BLaER1 (cell line): Measurements from ENCODE around the gene PHF1.

Experiments
- H3K27ac ChIP-seq: shearing (Covaris generic); formaldehyde crosslinking; 2 replicates; pipeline ENCODE4 v1.8.1; 2022
- H3K27me3 ChIP-seq: shearing (Covaris generic); formaldehyde crosslinking; 2 replicates; pipeline ENCODE4 v1.8.1; 2022
- H3K36me3 ChIP-seq: shearing (Covaris generic); formaldehyde crosslinking; 2 replicates; pipeline ENCODE4 v1.8.1; 2022
- H3K4me1 ChIP-seq: shearing (Covaris generic); formaldehyde crosslinking; 2 replicates; pipeline ENCODE4 v1.8.1; 2022
- H3K4me2 ChIP-seq: shearing (Covaris generic); formaldehyde crosslinking; 2 replicates; pipeline ENCODE4 v1.8.1; 2022
- H3K4me3 ChIP-seq: shearing (Covaris generic); formaldehyde crosslinking; 2 replicates; pipeline ENCODE4 v1.8.1; 2022
- H3K9ac ChIP-seq: shearing (Covaris generic); formaldehyde crosslinking; 2 replicates; pipeline ENCODE4 v1.8.1; 2022
- H3K9me3 ChIP-seq: shearing (Covaris generic); formaldehyde crosslinking; 2 replicates; pipeline ENCODE4 v1.8.1; 2022
- H4K20me1 ChIP-seq: shearing (Covaris generic); formaldehyde crosslinking; 2 replicates; pipeline ENCODE4 v1.8.1; 2022
- Cebpa-rat ChIP-seq: shearing (Covaris generic); IDR thresholded peaks from 2 replicates; pipeline ENCODE4 v1.8.1; 2022

The PHF1 gene

DNA sequence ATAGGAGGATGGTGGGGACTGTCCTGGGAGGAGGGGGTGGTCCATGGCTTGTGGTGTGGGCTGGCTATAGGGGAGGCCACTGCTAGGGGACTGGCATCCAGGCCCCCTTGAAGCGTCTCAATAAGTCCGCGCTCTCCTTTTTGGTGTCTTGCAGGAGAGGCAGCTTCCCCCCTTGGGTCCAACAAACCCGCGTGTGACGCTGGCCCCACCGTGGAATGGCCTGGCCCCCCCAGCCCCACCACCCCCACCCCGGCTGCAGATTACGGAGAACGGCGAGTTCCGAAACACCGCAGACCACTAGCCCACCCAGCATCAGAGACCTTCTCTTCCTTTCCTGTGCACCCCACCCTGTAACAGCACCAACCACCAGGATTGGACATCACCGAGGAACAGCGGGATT, 40.8 kb downstream of the PHF1 start:
- H3K27ac ChIP-seq: no peak overlapping the region
- H3K4me3 ChIP-seq: no peak overlapping the region
- no peaks in the 10 kb centered on the region for H3K9me3 ChIP-seq
- H3K4me2 ChIP-seq: no peak overlapping the region
- H3K4me1 ChIP-seq: peaks cover 22% of the 10 kb centered on the region
- peaks cover 61% of the 10 kb centered on the region for H3K36me3 ChIP-seq
- TF ChIP-seq Cebpa-rat: no peak
- no peak overlapping the region for H3K9ac ChIP-seq
- H3K27me3 ChIP-seq: no peaks in the 10 kb centered on the region
- H4K20me1 ChIP-seq: peaks cover 22% of the 10 kb centered on the region; the same call in 1 of the 2 replicates

DNA sequence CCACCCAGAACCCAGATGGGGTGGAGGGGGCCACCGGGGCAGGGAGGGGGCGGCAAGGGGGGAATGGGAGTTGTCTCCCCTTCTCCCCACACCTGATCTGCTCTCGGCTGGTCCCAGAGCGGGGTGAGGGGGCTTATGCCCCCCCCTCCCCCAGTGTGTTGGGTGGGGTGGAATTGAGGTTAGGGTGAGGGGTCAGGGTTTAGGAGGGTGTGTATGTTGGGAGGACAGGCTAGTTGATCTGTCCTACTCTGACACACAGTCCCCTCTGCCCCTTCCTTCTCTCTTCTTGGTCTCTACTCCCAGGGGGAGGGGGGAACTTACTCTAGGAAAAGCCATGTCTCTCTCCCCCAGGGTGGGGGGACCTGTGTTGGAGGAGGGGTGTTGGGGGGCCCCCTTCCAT, 41.7 kb downstream of the PHF1 start:
- H3K9me3 ChIP-seq: no peaks in the 10 kb centered on the region
- no peak overlapping the region for H3K9ac ChIP-seq
- H3K27me3 ChIP-seq: no peaks in the 10 kb centered on the region
- peaks cover 61% of the 10 kb centered on the region for H3K36me3 ChIP-seq
- no peak overlapping the region for H3K27ac ChIP-seq
- H3K4me1 ChIP-seq: peaks cover 22% of the 10 kb centered on the region
- no peak for TF ChIP-seq Cebpa-rat
- no peak overlapping the region for H3K4me3 ChIP-seq
- H4K20me1 ChIP-seq: peaks cover 19% of the 10 kb centered on the region; the same call in 1 of the 2 replicates
- peak overlapping the region; percentile 96 for H3K4me2 ChIP-seq

DNA sequence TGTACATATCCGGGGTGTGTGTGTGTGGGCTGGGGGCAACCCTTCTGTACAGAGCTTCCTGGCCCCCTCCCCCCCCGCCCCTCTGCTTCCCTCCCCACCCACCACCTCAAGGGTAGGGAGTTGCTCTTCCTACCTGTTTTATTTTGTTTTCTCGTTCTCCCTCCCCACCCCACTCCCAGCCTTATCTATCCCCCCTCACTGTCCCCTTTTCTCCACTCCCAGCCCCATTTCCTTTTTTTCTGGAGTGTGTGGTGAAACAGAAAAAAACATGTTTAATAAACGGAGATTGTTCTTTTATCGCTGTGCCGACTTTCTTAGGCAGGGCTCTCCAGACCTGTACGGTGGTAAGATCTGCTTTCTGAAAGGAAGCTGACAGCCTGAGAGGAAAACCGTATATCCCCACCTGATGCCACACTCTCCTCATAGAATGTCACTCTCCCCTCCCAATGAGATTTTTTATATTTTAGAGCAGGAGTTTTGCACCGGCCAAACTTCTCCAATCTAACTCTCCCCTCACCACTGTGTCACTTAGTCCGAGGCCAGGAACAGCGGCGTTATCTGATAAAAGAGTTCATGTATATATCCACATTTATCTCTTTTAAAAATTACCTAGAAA, 42.7 kb downstream of the PHF1 start:
- peak overlapping the region; percentile 86 for H3K9ac ChIP-seq
- peaks cover 54% of the 10 kb centered on the region for H3K36me3 ChIP-seq
- peak overlapping the region; percentile 79 for H3K27ac ChIP-seq
- H3K27me3 ChIP-seq: no peaks in the 10 kb centered on the region
- peaks cover 12% of the 10 kb centered on the region; the same call in 1 of the 2 replicates for H4K20me1 ChIP-seq
- peak overlapping the region; percentile 83 for H3K4me3 ChIP-seq
- peak overlapping the region; percentile 96 for H3K4me2 ChIP-seq
- H3K9me3 ChIP-seq: no peaks in the 10 kb centered on the region
- TF ChIP-seq Cebpa-rat: no peak
- peaks cover 22% of the 10 kb centered on the region for H3K4me1 ChIP-seq

DNA sequence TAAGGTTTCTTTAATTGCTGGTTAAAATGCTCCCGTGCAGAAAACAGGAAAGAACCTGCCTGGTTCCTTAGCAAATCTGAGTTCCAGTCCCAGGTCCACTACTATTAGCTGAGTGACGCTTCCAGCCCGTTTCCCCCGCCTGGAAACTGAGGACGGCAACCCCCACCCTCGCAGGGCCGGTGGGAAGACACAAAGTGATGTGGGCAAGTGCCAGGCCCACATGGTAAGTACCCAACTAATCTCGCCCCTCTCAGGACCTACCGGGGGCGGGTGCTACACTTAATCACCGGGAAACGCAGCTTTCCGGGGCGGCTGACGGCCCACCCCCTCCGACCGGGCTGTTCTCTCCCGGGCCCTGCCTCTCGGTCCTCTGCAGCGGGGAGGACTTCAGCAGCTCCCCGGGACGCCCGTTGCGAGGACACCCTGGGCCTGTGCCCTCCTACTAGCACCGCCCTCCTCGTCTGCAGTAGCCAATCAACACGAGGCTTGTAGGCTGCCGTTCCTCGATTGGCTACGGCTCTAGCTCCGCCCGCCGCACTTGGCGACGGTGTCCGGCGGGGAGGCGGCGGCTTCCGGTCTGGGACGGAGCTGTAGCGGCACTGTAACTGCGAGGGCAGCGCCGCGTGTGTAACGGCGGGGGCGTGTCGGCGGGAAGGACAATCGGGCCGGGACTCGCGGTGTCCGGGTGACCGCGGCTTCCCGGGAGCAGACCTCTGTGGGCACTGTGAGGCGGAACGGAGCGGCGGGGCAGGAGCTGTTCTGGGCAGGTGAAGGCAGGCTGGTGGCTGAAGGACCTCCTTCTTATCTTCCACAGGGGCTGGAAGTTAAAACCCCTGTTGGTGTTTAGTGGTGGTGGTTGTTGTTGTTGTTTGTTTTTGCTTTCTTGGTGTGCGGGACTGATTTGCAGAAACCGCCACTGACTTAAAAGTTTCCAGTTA, 43.5 kb downstream of the PHF1 start, which contains the start of gene ZBTB9:
Gene ZBTB9 (plus strand): TSS at position 568 of the 938 bp plus-strand sequence. CDS start 525 bp downstream, outside the sequence.
- Histone ChIP-seq H3K27ac (peak within 1 kb of the TSS; percentile 79), H3K4me2 (peak within 1 kb of the TSS; percentile 96), H3K36me3 (peaks cover 47% of the 10 kb centered on the region), H3K27me3 (no peaks in the 10 kb centered on the region), H3K9me3 (no peaks in the 10 kb centered on the region), H3K9ac (peak within 1 kb of the TSS; percentile 86), H3K4me3 (peak within 1 kb of the TSS; percentile 83), H3K4me1 (peaks cover 22% of the 10 kb centered on the region), H4K20me1 (peaks cover 5% of the 10 kb centered on the region; the same call in 1 of the 2 replicates)
- no peak for TF ChIP-seq Cebpa-rat

DNA sequence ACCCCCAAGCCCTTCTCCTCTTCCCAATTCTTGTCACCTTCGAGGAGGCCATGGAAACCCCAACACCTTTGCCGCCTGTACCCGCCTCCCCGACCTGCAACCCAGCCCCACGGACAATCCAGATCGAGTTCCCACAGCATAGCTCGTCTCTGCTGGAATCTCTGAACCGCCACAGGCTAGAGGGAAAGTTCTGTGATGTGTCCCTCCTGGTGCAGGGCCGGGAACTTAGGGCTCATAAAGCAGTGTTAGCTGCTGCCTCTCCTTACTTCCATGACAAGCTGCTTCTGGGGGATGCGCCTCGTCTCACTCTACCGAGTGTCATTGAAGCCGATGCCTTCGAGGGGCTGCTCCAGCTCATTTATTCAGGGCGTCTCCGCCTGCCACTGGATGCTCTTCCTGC, 44.2 kb downstream of the PHF1 start:
- H3K9ac ChIP-seq: peak overlapping the region; percentile 86
- peak overlapping the region; percentile 79 for H3K27ac ChIP-seq
- H3K4me1 ChIP-seq: peaks cover 22% of the 10 kb centered on the region
- H3K4me2 ChIP-seq: peak overlapping the region; percentile 96
- no peak for TF ChIP-seq Cebpa-rat
- no peaks in the 10 kb centered on the region for H3K9me3 ChIP-seq
- no peaks in the 10 kb centered on the region for H3K27me3 ChIP-seq
- peaks cover 39% of the 10 kb centered on the region for H3K36me3 ChIP-seq
- H4K20me1 ChIP-seq: peaks cover 5% of the 10 kb centered on the region; the same call in 1 of the 2 replicates
- H3K4me3 ChIP-seq: peak overlapping the region; percentile 83

DNA sequence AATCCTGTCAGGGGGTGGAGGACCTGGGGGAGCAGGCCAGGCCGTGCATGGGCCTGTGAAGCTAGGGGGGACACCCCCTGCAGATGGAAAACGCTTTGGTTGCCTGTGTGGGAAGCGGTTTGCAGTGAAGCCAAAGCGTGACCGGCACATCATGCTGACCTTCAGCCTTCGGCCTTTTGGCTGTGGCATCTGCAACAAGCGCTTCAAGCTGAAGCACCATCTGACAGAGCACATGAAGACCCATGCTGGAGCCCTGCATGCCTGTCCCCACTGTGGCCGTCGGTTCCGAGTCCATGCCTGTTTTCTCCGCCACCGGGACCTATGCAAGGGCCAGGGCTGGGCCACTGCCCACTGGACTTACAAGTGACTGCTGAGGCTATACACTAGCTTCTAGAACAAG, 45.3 kb downstream of the PHF1 start:
- Histone ChIP-seq H3K36me3 (peaks cover 30% of the 10 kb centered on the region), H3K27me3 (no peaks in the 10 kb centered on the region), H3K9me3 (no peaks in the 10 kb centered on the region), H3K4me1 (peaks cover 22% of the 10 kb centered on the region), H3K4me3 (no peak overlapping the region), H3K27ac (no peak overlapping the region), H3K4me2 (no peak overlapping the region), H3K9ac (no peak overlapping the region), H4K20me1 (peaks cover 5% of the 10 kb centered on the region; the same call in 1 of the 2 replicates)
- TF ChIP-seq Cebpa-rat: no peak

DNA sequence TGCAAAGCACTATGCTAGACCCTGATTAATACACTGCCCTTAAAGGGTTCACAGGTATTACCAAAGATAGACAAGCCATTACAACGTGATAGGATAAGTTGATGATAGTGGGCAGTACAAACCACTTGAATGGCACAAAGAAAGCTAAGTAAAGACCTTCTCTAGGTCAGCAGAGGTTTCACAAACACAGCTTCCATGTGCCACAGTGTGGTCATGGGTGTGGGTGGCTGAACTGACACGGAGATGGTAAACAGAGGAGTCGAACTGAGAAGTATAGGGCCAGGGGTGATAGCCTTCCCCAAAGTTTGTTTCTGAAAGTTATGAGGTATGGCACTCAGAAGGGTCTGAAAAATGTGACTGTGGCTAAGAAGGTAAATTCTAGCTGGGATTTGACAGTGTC, 47.9 kb downstream of the PHF1 start:
- Histone ChIP-seq H3K27ac (no peak overlapping the region), H3K36me3 (peaks cover 27% of the 10 kb centered on the region), H3K9me3 (no peaks in the 10 kb centered on the region), H3K4me2 (no peak overlapping the region), H3K9ac (no peak overlapping the region), H3K4me1 (peaks cover 13% of the 10 kb centered on the region), H3K4me3 (no peak overlapping the region), H3K27me3 (no peaks in the 10 kb centered on the region), H4K20me1 (peaks cover 5% of the 10 kb centered on the region; the same call in 1 of the 2 replicates)
- no peak for TF ChIP-seq Cebpa-rat

DNA sequence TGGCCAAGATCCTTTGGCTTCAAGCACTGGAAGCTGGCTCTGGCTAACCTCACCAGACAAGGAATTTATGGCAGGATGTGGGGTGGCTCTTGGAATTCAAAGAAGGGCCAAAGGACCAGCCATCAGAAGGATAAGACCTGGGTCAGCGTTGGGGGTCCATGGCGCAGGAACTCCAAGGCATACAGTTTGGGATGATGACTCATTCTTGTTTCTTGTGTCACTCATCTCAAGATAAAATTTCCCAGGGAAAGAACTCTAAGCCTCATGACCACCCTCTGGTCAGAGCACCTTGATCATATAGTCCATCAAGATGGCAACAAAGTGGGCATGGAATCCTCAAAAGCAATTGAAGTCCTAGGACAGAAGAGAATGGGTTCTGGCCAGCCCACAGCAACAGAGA, 48.4 kb downstream of the PHF1 start:
- Histone ChIP-seq H4K20me1 (peaks cover 5% of the 10 kb centered on the region; the same call in 1 of the 2 replicates), H3K27me3 (no peaks in the 10 kb centered on the region), H3K36me3 (peaks cover 27% of the 10 kb centered on the region), H3K4me2 (no peak overlapping the region), H3K9me3 (no peaks in the 10 kb centered on the region), H3K9ac (no peak overlapping the region), H3K4me3 (no peak overlapping the region), H3K27ac (no peak overlapping the region), H3K4me1 (peaks cover 12% of the 10 kb centered on the region)
- no peak for TF ChIP-seq Cebpa-rat
